SK-N-SH treated with all-trans-retinoic acid at 6 μM for 48 hours (cell line): Measurements from ENCODE around the gene GCG.
A peak's percentile ranks its signal among the peaks of the same experiment; 100 is the strongest.

Source experiments
- ATAC-seq: fragments of 200-7000 bp; cut with Tn5 transposase; 3 replicates; pipeline ENCODE4 v1.9.1; 2020; ENCODE audit warnings: mild to moderate bottlenecking, moderate library complexity
- BACH2 ChIP-seq: fragments of 250-450 bp; sonication (Bioruptor Pico); IDR thresholded peaks from 2 replicates; pipeline ENCODE4 v1.9.0; 2021; ENCODE audit warnings: mild to moderate bottlenecking, borderline replicate concordance
- CSDC2 ChIP-seq: fragments of 250-450 bp; sonication (Bioruptor Pico); IDR thresholded peaks from 2 replicates; pipeline ENCODE4 v1.5.0; 2020; ENCODE audit warnings: mild to moderate bottlenecking, moderate library complexity
- ESRRG ChIP-seq: fragments of 250-450 bp; sonication (Bioruptor Pico); IDR thresholded peaks from 2 replicates; pipeline ENCODE4 v1.6.1; 2021; ENCODE audit warnings: mild to moderate bottlenecking
- ISL1 ChIP-seq: fragments of 250-450 bp; sonication (Bioruptor Pico); IDR thresholded peaks from 2 replicates; pipeline ENCODE4 v2.1.2; 2022; ENCODE audit warnings: mild to moderate bottlenecking, moderate library complexity
- OSR1 ChIP-seq: fragments of 250-450 bp; sonication (Bioruptor Pico); IDR thresholded peaks from 2 replicates; pipeline ENCODE4 v1.8.0; 2022; ENCODE audit warnings: moderate library complexity, mild to moderate bottlenecking, inconsistent platforms
- PATZ1 ChIP-seq: fragments of 250-450 bp; sonication (Bioruptor Pico); IDR thresholded peaks from 2 replicates; pipeline ENCODE4 v1.8.0; 2020; ENCODE audit warnings: mild to moderate bottlenecking, moderate library complexity, borderline replicate concordance
- PPARA ChIP-seq: fragments of 250-450 bp; sonication (Bioruptor Pico); IDR thresholded peaks from 2 replicates; pipeline ENCODE4 v1.5.0; 2020; ENCODE audit warnings: mild to moderate bottlenecking, borderline replicate concordance
- RARB ChIP-seq: fragments of 250-450 bp; sonication (Bioruptor Pico); IDR thresholded peaks from 2 replicates; pipeline ENCODE4 v1.8.0; 2021; ENCODE audit warnings: mild to moderate bottlenecking, moderate library complexity
- SNAI2 ChIP-seq: fragments of 250-450 bp; sonication (Bioruptor Pico); IDR thresholded peaks from 2 replicates; pipeline ENCODE4 v1.5.0; 2020; ENCODE audit warnings: mild to moderate bottlenecking, moderate library complexity
- TCF4 ChIP-seq: fragments of 250-450 bp; sonication (Bioruptor Pico); IDR thresholded peaks from 2 replicates; pipeline ENCODE4 v1.8.0; 2021; ENCODE audit warnings: mild to moderate bottlenecking, moderate library complexity, borderline replicate concordance
- TOX ChIP-seq: fragments of 250-450 bp; sonication (Bioruptor Pico); IDR thresholded peaks from 2 replicates; pipeline ENCODE4 v1.8.0; 2021; ENCODE audit warnings: mild to moderate bottlenecking, moderate library complexity, borderline replicate concordance
- ZC3H10 ChIP-seq: fragments of 250-450 bp; sonication (Bioruptor Pico); IDR thresholded peaks from 2 replicates; pipeline ENCODE4 v1.5.1; 2021; ENCODE audit warnings: mild to moderate bottlenecking, moderate library complexity
- ZFP3 ChIP-seq: fragments of 250-450 bp; sonication (Bioruptor Pico); IDR thresholded peaks from 2 replicates; pipeline ENCODE4 v1.5.0; 2020; ENCODE audit warnings: mild to moderate bottlenecking, moderate library complexity
- ZFP30 ChIP-seq: fragments of 450-650 bp; formaldehyde crosslinking; IDR thresholded peaks from 2 replicates; pipeline ENCODE4 v1.5.0; 2022; ENCODE audit warnings: mild to moderate bottlenecking, moderate library complexity
- ZNF565 ChIP-seq: fragments of 450-650 bp; formaldehyde crosslinking; conservative IDR thresholded peaks from 2 replicates; pipeline ENCODE4 v1.5.0; 2020; ENCODE audit warnings: low read depth, mild to moderate bottlenecking, moderate library complexity
- ZNF70 ChIP-seq: fragments of 450-650 bp; formaldehyde crosslinking; IDR thresholded peaks from 2 replicates; pipeline ENCODE4 v1.5.0; 2020; ENCODE audit warnings: mild to moderate bottlenecking, moderate library complexity
- ZNF8 ChIP-seq: fragments of 450-650 bp; formaldehyde crosslinking; IDR thresholded peaks from 2 replicates; pipeline ENCODE4 v1.5.0; 2020; ENCODE audit warnings: mild to moderate bottlenecking, moderate library complexity
- TF ChIP-seq, protein P1 (sequence below): fragments of 250-450 bp; sonication (Bioruptor Pico); IDR thresholded peaks from 2 replicates; pipeline ENCODE4 v1.5.1; 2021; ENCODE audit warnings: mild to moderate bottlenecking, moderate library complexity
- TF ChIP-seq, protein P2 (sequence below): fragments of 250-450 bp; sonication (Bioruptor Pico); IDR thresholded peaks from 2 replicates; pipeline ENCODE4 v1.8.0; 2021; ENCODE audit warnings: low read depth, mild to moderate bottlenecking, moderate library complexity, borderline replicate concordance
- TF ChIP-seq, protein P3 (sequence below): fragments of 250-450 bp; sonication (Bioruptor Pico); IDR thresholded peaks from 2 replicates; pipeline ENCODE4 v1.5.0; 2020; ENCODE audit warnings: mild to moderate bottlenecking, moderate library complexity
- TF ChIP-seq, protein P4 (sequence below): fragments of 250-450 bp; sonication (Bioruptor Pico); IDR thresholded peaks from 2 replicates; pipeline ENCODE4 v1.5.1; 2020; ENCODE audit warnings: low read depth, mild to moderate bottlenecking, moderate library complexity

The GCG gene

DNA sequence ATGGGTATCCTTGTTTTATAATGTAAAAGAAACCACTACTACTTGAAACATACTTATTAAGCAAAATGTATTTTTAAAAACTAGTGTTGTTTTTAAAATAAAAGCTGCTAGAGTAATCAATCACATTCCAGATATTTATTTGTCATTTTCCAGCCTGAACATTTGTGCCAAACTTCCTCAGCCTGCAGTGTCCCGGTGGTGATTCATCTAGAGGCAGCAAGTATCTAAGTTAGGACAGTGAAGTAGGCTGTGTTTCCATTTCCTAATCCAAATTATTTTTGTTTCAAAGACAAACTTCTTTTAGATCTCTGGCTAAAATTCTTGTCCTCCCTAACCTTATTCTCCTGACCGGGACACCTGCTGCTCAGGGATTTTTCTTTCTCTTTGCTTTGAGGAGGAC is 12.8 kb upstream of the GCG start:
- ATAC-seq, result peak; percentile 75
- TF ChIP-seq, protein P1, sequence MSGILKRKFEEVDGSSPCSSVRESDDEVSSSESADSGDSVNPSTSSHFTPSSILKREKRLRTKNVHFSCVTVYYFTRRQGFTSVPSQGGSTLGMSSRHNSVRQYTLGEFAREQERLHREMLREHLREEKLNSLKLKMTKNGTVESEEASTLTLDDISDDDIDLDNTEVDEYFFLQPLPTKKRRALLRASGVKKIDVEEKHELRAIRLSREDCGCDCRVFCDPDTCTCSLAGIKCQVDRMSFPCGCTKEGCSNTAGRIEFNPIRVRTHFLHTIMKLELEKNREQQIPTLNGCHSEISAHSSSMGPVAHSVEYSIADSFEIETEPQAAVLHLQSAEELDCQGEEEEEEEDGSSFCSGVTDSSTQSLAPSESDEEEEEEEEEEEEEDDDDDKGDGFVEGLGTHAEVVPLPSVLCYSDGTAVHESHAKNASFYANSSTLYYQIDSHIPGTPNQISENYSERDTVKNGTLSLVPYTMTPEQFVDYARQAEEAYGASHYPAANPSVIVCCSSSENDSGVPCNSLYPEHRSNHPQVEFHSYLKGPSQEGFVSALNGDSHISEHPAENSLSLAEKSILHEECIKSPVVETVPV (CRISPR knock-in tag), result no peak
- TF ChIP-seq BACH2 (no peak), ZC3H10 (CRISPR knock-in tag) (no peak), TCF4 (CRISPR knock-in tag) (no peak), ZNF70 (CRISPR knock-in tag) (no peak), ZFP3 (no peak), CSDC2 (CRISPR knock-in tag) (no peak), ZNF565 (CRISPR knock-in tag) (no peak), PATZ1 (CRISPR knock-in tag) (no peak), RARB (no peak), ZFP30 (CRISPR knock-in tag) (no peak), PPARA (CRISPR knock-in tag) (no peak), ISL1 (CRISPR knock-in tag) (no peak), SNAI2 (no peak), ESRRG (no peak), TOX (CRISPR knock-in tag) (no peak)
- TF ChIP-seq, protein P2, sequence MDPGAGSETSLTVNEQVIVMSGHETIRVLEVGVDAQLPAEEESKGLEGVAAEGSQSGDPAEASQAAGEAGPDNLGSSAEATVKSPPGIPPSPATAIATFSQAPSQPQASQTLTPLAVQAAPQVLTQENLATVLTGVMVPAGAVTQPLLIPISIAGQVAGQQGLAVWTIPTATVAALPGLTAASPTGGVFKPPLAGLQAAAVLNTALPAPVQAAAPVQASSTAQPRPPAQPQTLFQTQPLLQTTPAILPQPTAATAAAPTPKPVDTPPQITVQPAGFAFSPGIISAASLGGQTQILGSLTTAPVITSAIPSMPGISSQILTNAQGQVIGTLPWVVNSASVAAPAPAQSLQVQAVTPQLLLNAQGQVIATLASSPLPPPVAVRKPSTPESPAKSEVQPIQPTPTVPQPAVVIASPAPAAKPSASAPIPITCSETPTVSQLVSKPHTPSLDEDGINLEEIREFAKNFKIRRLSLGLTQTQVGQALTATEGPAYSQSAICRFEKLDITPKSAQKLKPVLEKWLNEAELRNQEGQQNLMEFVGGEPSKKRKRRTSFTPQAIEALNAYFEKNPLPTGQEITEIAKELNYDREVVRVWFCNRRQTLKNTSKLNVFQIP (CRISPR knock-in tag), result no peak
- TF ChIP-seq, protein P3, sequence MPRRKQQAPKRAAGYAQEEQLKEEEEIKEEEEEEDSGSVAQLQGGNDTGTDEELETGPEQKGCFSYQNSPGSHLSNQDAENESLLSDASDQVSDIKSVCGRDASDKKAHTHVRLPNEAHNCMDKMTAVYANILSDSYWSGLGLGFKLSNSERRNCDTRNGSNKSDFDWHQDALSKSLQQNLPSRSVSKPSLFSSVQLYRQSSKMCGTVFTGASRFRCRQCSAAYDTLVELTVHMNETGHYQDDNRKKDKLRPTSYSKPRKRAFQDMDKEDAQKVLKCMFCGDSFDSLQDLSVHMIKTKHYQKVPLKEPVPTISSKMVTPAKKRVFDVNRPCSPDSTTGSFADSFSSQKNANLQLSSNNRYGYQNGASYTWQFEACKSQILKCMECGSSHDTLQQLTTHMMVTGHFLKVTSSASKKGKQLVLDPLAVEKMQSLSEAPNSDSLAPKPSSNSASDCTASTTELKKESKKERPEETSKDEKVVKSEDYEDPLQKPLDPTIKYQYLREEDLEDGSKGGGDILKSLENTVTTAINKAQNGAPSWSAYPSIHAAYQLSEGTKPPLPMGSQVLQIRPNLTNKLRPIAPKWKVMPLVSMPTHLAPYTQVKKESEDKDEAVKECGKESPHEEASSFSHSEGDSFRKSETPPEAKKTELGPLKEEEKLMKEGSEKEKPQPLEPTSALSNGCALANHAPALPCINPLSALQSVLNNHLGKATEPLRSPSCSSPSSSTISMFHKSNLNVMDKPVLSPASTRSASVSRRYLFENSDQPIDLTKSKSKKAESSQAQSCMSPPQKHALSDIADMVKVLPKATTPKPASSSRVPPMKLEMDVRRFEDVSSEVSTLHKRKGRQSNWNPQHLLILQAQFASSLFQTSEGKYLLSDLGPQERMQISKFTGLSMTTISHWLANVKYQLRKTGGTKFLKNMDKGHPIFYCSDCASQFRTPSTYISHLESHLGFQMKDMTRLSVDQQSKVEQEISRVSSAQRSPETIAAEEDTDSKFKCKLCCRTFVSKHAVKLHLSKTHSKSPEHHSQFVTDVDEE (CRISPR knock-in tag), result no peak
- TF ChIP-seq, protein P4, sequence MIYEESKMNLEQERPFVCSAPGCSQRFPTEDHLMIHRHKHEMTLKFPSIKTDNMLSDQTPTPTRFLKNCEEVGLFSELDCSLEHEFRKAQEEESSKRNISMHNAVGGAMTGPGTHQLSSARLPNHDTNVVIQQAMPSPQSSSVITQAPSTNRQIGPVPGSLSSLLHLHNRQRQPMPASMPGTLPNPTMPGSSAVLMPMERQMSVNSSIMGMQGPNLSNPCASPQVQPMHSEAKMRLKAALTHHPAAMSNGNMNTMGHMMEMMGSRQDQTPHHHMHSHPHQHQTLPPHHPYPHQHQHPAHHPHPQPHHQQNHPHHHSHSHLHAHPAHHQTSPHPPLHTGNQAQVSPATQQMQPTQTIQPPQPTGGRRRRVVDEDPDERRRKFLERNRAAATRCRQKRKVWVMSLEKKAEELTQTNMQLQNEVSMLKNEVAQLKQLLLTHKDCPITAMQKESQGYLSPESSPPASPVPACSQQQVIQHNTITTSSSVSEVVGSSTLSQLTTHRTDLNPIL (CRISPR knock-in tag), result no peak

DNA sequence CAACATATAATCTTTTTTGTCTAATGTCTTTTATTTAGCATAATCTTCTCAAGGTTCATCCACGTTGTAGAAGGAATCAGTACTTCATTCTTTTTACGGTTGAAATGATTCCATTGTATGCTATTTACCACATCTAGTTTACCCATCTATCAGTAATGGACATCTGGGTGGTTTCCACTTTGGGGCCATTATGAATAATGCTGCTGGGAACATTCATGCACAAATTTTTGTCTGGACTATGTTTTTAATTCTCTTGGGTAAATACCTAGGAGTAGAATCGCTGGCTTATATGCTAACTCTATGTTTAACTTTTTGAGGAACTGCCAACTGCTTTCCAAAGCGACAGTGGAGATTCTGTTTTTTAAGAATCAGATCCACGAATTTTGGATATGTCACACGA is 7.4 kb upstream of the GCG start:
- ATAC-seq, result no peak
- TF ChIP-seq PATZ1 (CRISPR knock-in tag), result no peak
- TF ChIP-seq, protein P4 (CRISPR knock-in tag), result no peak
- no peak for TF ChIP-seq ZFP30 (CRISPR knock-in tag)
- TF ChIP-seq, protein P1 (CRISPR knock-in tag), result no peak
- TF ChIP-seq RARB, result no peak
- no peak for TF ChIP-seq ZFP3
- TF ChIP-seq ZNF8 (CRISPR knock-in tag), result no peak
- TF ChIP-seq ZNF565 (CRISPR knock-in tag), result no peak
- TF ChIP-seq OSR1, result no peak
- TF ChIP-seq, protein P3 (CRISPR knock-in tag), result no peak
- TF ChIP-seq PPARA (CRISPR knock-in tag), result no peak
- TF ChIP-seq BACH2, result no peak
- no peak for TF ChIP-seq ZNF70 (CRISPR knock-in tag)
- TF ChIP-seq TOX (CRISPR knock-in tag), result no peak
